GM18507 (cell line): ENCODE data around the gene OR52D1.

ENCODE experiments used
- DNase-seq: peaks from one replicate; pipeline ENCODE4 v3.0.0; 2011; ENCODE audit warnings: low read depth; ENCODE audit not compliant: insufficient read length; ENCODE audit errors: extremely low spot score
- FAIRE-seq: peaks from 2 replicates; lab custom pipeline; 2011; peaks lifted over from hg19 to GRCh38; lab: Jason Lieb, UNC

Gene OR52D1

GRCh38 chr11:5488385-5488784 is at the start of gene OR52D1:
TSS of gene OR52D1 (plus strand) at chr11:5488685. CDS start at chr11:5488707, 22 bp downstream.
- no peak for DNase-seq
- FAIRE-seq: no peak

GRCh38 chr11:5441414-5441813 is 47.1 kb upstream of the OR52D1 start, which contains the start of gene OR51I1:
TSS of gene OR51I1 (minus strand) at chr11:5441514. CDS start at chr11:5441514, 0 bp downstream.
- DNase-seq: no peak
- FAIRE-seq: no peak

GRCh38 chr11:5443835-5444393 is 44.6 kb upstream of the OR52D1 start:
- FAIRE-seq: no peak
- DNase-seq: no peak

- FAIRE-seq (no peak), DNase-seq (no peak)
These were observed 39.5 kb upstream of the OR52D1 start, which contains the start of gene OR51I2 for GRCh38 chr11:5449023-5449422. TSS of gene OR51I2 (plus strand) at chr11:5449323. CDS start at chr11:5453489, 4,166 bp downstream.

- FAIRE-seq: no peak
- no peak for DNase-seq
These were observed 39.1 kb upstream of the OR52D1 start for GRCh38 chr11:5449432-5449831.

GRCh38 chr11:5460983-5461621 is 27.4 kb upstream of the OR52D1 start:
- no peak for DNase-seq
- no peak for FAIRE-seq

GRCh38 chr11:5467527-5467926 is 21.0 kb upstream of the OR52D1 start:
- no peak for FAIRE-seq
- no peak for DNase-seq

GRCh38 chr11:5473921-5474320 is 14.6 kb upstream of the OR52D1 start:
- FAIRE-seq: no peak
- DNase-seq: no peak

- FAIRE-seq (peak; percentile 80), DNase-seq (peak; percentile 8)
These were observed 12.2 kb upstream of the OR52D1 start for GRCh38 chr11:5476186-5476819.

GRCh38 chr11:5486003-5486402 is 2.5 kb upstream of the OR52D1 start:
- DNase-seq (no peak), FAIRE-seq (no peak)

GRCh38 chr11:5486421-5486820 is 2.1 kb upstream of the OR52D1 start:
- no peak for FAIRE-seq
- no peak for DNase-seq

- FAIRE-seq: no peak
These were observed 414 bp downstream of the OR52D1 start for GRCh38 chr11:5488798-5489399.

GRCh38 chr11:5489576-5490357 is 1.3 kb downstream of the OR52D1 start:
- DNase-seq: no peak
- no peak for FAIRE-seq

More at GRCh38 chr11:5488798-5489399, 414 bp downstream of the OR52D1 start:
- no peak for DNase-seq

- FAIRE-seq (no peak), DNase-seq (no peak)
These were observed 11.2 kb downstream of the OR52D1 start for GRCh38 chr11:5499671-5500070.

- no peak for DNase-seq
- FAIRE-seq: no peak
These were observed 11.9 kb downstream of the OR52D1 start for GRCh38 chr11:5500393-5500801.

- FAIRE-seq (no peak), DNase-seq (no peak)
These were observed 16.0 kb downstream of the OR52D1 start for GRCh38 chr11:5504403-5504921.

GRCh38 chr11:5505363-5506048 is 17.0 kb downstream of the OR52D1 start:
- no peak for DNase-seq
- no peak for FAIRE-seq

GRCh38 chr11:5507177-5507932 is 18.9 kb downstream of the OR52D1 start:
- no peak for DNase-seq
- FAIRE-seq: no peak
